ENCODE data around the gene CLCNKB.
"Not testable (repeated sequence)": the region's sequence is repeated elsewhere in the genome, so short reads cannot be mapped to it uniquely, and the experiment has no call there.

CLCNKB gene

DNA sequence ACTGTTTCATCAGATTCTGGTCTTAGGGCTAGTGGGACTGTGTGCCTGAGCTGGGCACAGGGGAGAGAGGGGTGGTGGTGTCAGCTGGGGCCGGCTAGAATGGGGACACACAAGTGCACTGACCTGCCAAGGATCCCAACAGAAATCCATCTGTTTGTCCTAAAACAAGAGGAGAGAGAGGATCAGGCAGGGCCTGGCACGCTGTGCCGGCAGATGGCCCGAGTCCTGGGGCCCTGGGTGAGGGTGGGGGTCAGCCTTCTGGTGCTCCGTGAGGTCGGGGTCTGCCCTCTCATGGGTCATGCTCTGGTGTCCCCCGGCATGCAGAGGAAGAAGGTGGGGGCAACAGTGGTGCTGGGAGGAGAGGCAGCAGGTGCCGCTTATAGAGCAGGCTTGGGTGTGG lies 3.7 kb upstream of the CLCNKB start:
- not testable (repeated sequence) for H3K9me3 ChIP-seq (ENCODE audit: control insufficient read depth, insufficient read depth, low read depth, low read length); H3K27me3 ChIP-seq (ENCODE audit: control insufficient read depth, insufficient read depth, low read length); H3K36me3 ChIP-seq (ENCODE audit: control insufficient read depth, insufficient read depth, low read length); H3K4me3 ChIP-seq (ENCODE audit: low read depth, low read length); H3K4me1 ChIP-seq (ENCODE audit: control insufficient read depth, insufficient read depth, low read length); H3K27ac ChIP-seq (ENCODE audit: low read depth, low read length); H3K9ac ChIP-seq (ENCODE audit: low read length)

DNA sequence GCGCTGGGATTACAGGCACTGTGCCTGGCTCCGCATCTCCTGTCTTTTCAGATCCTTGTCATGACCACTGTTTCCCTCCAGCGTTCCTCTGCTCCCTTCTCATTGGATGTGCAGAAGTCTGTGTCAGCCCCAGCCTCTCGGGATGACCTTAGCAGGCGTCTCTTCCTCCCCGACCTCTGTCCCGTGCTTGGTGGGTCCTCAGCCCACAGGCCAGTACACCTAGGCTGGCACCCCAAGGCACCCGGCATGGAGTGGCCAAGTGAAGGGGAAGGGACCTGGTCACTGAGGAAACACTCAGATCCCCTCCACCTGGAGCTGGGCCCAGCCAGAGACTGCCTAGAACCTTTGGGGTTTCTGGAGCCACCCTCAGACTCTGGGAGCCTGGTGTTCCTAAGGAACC lies 2.4 kb upstream of the CLCNKB start:
- no peak overlapping the region for H3K27ac ChIP-seq (ENCODE audit: low read depth, low read length)
- no peak overlapping the region for H3K4me3 ChIP-seq (ENCODE audit: low read depth, low read length)
- H3K36me3 ChIP-seq (ENCODE audit: control insufficient read depth, insufficient read depth, low read length), result no peaks in the 10 kb centered on the region
- H3K9me3 ChIP-seq (ENCODE audit: control insufficient read depth, insufficient read depth, low read depth, low read length), result no peaks in the 10 kb centered on the region
- H3K27me3 ChIP-seq (ENCODE audit: control insufficient read depth, insufficient read depth, low read length), result no peaks in the 10 kb centered on the region; the same call in 1 of the 2 replicates
- H3K9ac ChIP-seq (ENCODE audit: low read length), result no peak overlapping the region
- H3K4me1 ChIP-seq (ENCODE audit: control insufficient read depth, insufficient read depth, low read length), result no peaks in the 10 kb centered on the region

- H3K4me3 ChIP-seq (ENCODE audit: low read depth, low read length), result no peak overlapping the region
- no peaks in the 10 kb centered on the region for H3K36me3 ChIP-seq (ENCODE audit: control insufficient read depth, insufficient read depth, low read length)
- no peak overlapping the region for H3K9ac ChIP-seq (ENCODE audit: low read length)
- no peaks in the 10 kb centered on the region for H3K9me3 ChIP-seq (ENCODE audit: control insufficient read depth, insufficient read depth, low read depth, low read length)
- H3K27ac ChIP-seq (ENCODE audit: low read depth, low read length), result no peak overlapping the region
- H3K4me1 ChIP-seq (ENCODE audit: control insufficient read depth, insufficient read depth, low read length), result peaks cover 3% of the 10 kb centered on the region; the same call in 1 of the 2 replicates
- H3K27me3 ChIP-seq (ENCODE audit: control insufficient read depth, insufficient read depth, low read length), result no peaks in the 10 kb centered on the region; the same call in 1 of the 2 replicates
Measured at GRCh38 chr1:16042096-16042495, 1.5 kb upstream of the CLCNKB start.

GRCh38 chr1:16042654-16043053 lies 928 bp upstream of the CLCNKB start:
- not testable (repeated sequence) for H3K9ac ChIP-seq (ENCODE audit: low read length); H3K27me3 ChIP-seq (ENCODE audit: control insufficient read depth, insufficient read depth, low read length); H3K36me3 ChIP-seq (ENCODE audit: control insufficient read depth, insufficient read depth, low read length); H3K4me3 ChIP-seq (ENCODE audit: low read depth, low read length); H3K4me1 ChIP-seq (ENCODE audit: control insufficient read depth, insufficient read depth, low read length); H3K9me3 ChIP-seq (ENCODE audit: control insufficient read depth, insufficient read depth, low read depth, low read length); H3K27ac ChIP-seq (ENCODE audit: low read depth, low read length)

- Histone ChIP-seq H3K4me3 (ENCODE audit: low read depth, low read length) (no peak overlapping the region), H3K9me3 (ENCODE audit: control insufficient read depth, insufficient read depth, low read depth, low read length) (no peaks in the 10 kb centered on the region), H3K36me3 (ENCODE audit: control insufficient read depth, insufficient read depth, low read length) (no peaks in the 10 kb centered on the region), H3K27ac (ENCODE audit: low read depth, low read length) (no peak overlapping the region), H3K4me1 (ENCODE audit: control insufficient read depth, insufficient read depth, low read length) (peaks cover 11% of the 10 kb centered on the region), H3K9ac (ENCODE audit: low read length) (no peak overlapping the region), H3K27me3 (ENCODE audit: control insufficient read depth, insufficient read depth, low read length) (no peaks in the 10 kb centered on the region; the same call in 1 of the 2 replicates)
Measured at GRCh38 chr1:16043950-16044349, 368 bp downstream of the CLCNKB start.

GRCh38 chr1:16046842-16047241 lies 3.3 kb downstream of the CLCNKB start:
- no peak overlapping the region for H3K27ac ChIP-seq (ENCODE audit: low read depth, low read length)
- no peaks in the 10 kb centered on the region for H3K36me3 ChIP-seq (ENCODE audit: control insufficient read depth, insufficient read depth, low read length)
- no peak overlapping the region for H3K9ac ChIP-seq (ENCODE audit: low read length)
- no peak overlapping the region for H3K4me3 ChIP-seq (ENCODE audit: low read depth, low read length)
- peaks cover 23% of the 10 kb centered on the region for H3K4me1 ChIP-seq (ENCODE audit: control insufficient read depth, insufficient read depth, low read length)
- H3K9me3 ChIP-seq (ENCODE audit: control insufficient read depth, insufficient read depth, low read depth, low read length), result no peaks in the 10 kb centered on the region
- H3K27me3 ChIP-seq (ENCODE audit: control insufficient read depth, insufficient read depth, low read length), result no peaks in the 10 kb centered on the region; the same call in 1 of the 2 replicates

GRCh38 chr1:16047791-16048475 lies 4.4 kb downstream of the CLCNKB start:
- H3K27ac ChIP-seq (ENCODE audit: low read depth, low read length), result no peak overlapping the region

DNA sequence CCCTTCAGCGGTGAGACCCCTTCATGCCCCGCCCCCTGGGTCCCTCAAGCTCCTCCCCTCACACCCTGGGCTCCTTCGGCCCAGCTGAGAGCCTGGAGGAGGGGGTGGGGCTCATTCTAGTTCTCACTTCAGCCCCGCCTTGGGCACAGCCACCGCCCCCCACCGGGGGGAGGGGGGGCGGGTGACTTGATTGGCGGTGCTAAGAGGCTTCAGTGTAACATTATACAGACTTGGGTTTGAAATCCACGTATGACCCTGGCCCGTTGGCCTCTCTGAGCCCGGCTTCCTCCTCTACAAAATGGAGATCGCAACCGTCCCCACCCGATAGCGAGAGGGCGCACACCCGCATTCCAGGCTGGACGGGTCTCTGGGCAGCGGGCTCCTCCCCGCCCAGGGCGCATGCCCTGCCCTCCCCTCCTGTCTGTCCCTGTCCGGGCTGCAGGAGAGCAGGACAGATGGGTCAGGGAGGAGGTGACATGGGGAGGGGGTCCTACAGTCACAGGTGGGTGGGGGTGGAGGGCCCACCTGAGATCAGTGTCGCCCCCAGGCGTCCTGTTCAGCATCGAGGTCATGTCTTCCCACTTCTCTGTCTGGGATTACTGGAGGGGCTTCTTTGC lies 5.1 kb downstream of the CLCNKB start:
- no peaks in the 10 kb centered on the region for H3K9me3 ChIP-seq (ENCODE audit: control insufficient read depth, insufficient read depth, low read depth, low read length)
- peaks cover 23% of the 10 kb centered on the region for H3K4me1 ChIP-seq (ENCODE audit: control insufficient read depth, insufficient read depth, low read length)
- no peaks in the 10 kb centered on the region for H3K36me3 ChIP-seq (ENCODE audit: control insufficient read depth, insufficient read depth, low read length)
- peak overlapping the region; percentile 29 for H3K9ac ChIP-seq (ENCODE audit: low read length)
- H3K4me3 ChIP-seq (ENCODE audit: low read depth, low read length), result peak overlapping the region; percentile 76
- H3K27me3 ChIP-seq (ENCODE audit: control insufficient read depth, insufficient read depth, low read length), result no peaks in the 10 kb centered on the region; the same call in 1 of the 2 replicates
- peak overlapping the region; percentile 17; the same call in 1 of the 2 replicates for H3K27ac ChIP-seq (ENCODE audit: low read depth, low read length)

More at GRCh38 chr1:16047791-16048475, 4.4 kb downstream of the CLCNKB start:
- Histone ChIP-seq H3K27me3 (ENCODE audit: control insufficient read depth, insufficient read depth, low read length) (no peaks in the 10 kb centered on the region; the same call in 1 of the 2 replicates), H3K4me3 (ENCODE audit: low read depth, low read length) (peak overlapping the region; percentile 76), H3K4me1 (ENCODE audit: control insufficient read depth, insufficient read depth, low read length) (peaks cover 23% of the 10 kb centered on the region), H3K9ac (ENCODE audit: low read length) (no peak overlapping the region), H3K9me3 (ENCODE audit: control insufficient read depth, insufficient read depth, low read depth, low read length) (no peaks in the 10 kb centered on the region), H3K36me3 (ENCODE audit: control insufficient read depth, insufficient read depth, low read length) (no peaks in the 10 kb centered on the region)

DNA sequence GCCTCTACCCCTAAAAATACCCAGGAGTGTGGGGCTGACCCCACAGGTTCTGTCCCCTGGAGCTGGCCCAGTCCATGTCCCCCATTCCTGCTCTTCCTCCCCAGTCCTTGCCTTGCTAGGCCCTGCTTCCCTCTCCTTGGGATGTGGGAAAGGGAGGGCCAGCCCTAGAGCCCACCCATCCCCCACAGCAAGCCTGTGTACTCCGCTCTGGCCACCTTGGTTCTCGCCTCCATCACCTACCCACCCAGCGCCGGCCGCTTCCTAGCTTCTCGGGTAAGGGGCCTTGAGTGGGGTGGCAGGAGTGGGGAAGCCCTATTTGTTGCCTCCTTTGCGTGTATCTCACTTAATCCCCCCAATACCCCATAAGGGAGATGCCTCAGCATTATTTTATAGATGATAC lies 6.7 kb downstream of the CLCNKB start:
- Histone ChIP-seq H3K27ac (ENCODE audit: low read depth, low read length) (no peak overlapping the region), H3K27me3 (ENCODE audit: control insufficient read depth, insufficient read depth, low read length) (no peaks in the 10 kb centered on the region; the same call in 1 of the 2 replicates), H3K4me3 (ENCODE audit: low read depth, low read length) (no peak overlapping the region), H3K4me1 (ENCODE audit: control insufficient read depth, insufficient read depth, low read length) (peaks cover 23% of the 10 kb centered on the region), H3K36me3 (ENCODE audit: control insufficient read depth, insufficient read depth, low read length) (no peaks in the 10 kb centered on the region), H3K9ac (ENCODE audit: low read length) (no peak overlapping the region), H3K9me3 (ENCODE audit: control insufficient read depth, insufficient read depth, low read depth, low read length) (no peaks in the 10 kb centered on the region)

- Histone ChIP-seq H3K9me3 (ENCODE audit: control insufficient read depth, insufficient read depth, low read depth, low read length) (no peaks in the 10 kb centered on the region), H3K27me3 (ENCODE audit: control insufficient read depth, insufficient read depth, low read length) (no peaks in the 10 kb centered on the region), H3K27ac (ENCODE audit: low read depth, low read length) (no peak overlapping the region), H3K4me1 (ENCODE audit: control insufficient read depth, insufficient read depth, low read length) (peaks cover 28% of the 10 kb centered on the region), H3K9ac (ENCODE audit: low read length) (no peak overlapping the region), H3K4me3 (ENCODE audit: low read depth, low read length) (no peak overlapping the region), H3K36me3 (ENCODE audit: control insufficient read depth, insufficient read depth, low read length) (no peaks in the 10 kb centered on the region)
Measured at GRCh38 chr1:16051039-16051438, 7.5 kb downstream of the CLCNKB start.

DNA sequence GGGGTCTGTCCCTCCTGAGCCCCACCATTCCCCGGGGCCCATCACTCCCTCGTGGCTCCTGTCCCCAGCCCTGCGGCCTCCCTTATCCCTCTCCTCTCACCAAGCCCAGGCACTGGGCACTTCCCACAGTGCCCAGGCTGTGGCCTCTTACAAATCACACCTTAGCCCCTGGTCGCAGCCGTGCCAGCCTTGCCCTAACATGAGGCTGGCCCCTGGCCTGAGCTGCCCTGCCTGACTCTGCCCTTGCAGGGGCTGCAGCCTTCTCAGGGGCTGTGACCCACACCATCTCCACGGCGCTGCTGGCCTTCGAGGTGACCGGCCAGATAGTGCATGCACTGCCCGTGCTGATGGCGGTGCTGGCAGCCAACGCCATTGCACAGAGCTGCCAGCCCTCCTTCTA lies 8.4 kb downstream of the CLCNKB start:
- peaks cover 25% of the 10 kb centered on the region for H3K4me1 ChIP-seq (ENCODE audit: control insufficient read depth, insufficient read depth, low read length)
- H3K36me3 ChIP-seq (ENCODE audit: control insufficient read depth, insufficient read depth, low read length); H3K4me3 ChIP-seq (ENCODE audit: low read depth, low read length); H3K9me3 ChIP-seq (ENCODE audit: control insufficient read depth, insufficient read depth, low read depth, low read length); H3K27me3 ChIP-seq (ENCODE audit: control insufficient read depth, insufficient read depth, low read length); H3K27ac ChIP-seq (ENCODE audit: low read depth, low read length); H3K9ac ChIP-seq (ENCODE audit: low read length): not testable (repeated sequence)
